ENCODE results near the gene CFAP90.

The CFAP90 gene

GRCh38 chr5:7850395-7851239, at the start of gene CFAP90:
Gene CFAP90 (minus strand): TSS chr5:7851133. CDS start chr5:7851021, 112 bp downstream.
- no peak for DNase-seq (ENCODE audit: extremely low read depth, low read depth)
- TF ChIP-seq CTCF (IDR thresholded peaks at IDR 0.05; ENCODE audit: low read depth, low read length) = peak; percentile 34

- DNase-seq (ENCODE audit: extremely low read depth, low read depth) = no peak
- peak; percentile 25 for TF ChIP-seq CTCF (IDR thresholded peaks at IDR 0.05; ENCODE audit: low read depth, low read length)
Observed at GRCh38 chr5:7897014-7897600, 46.2 kb upstream of the CFAP90 start.

GRCh38 chr5:7894860-7895259, 43.9 kb upstream of the CFAP90 start:
- DNase-seq (ENCODE audit: extremely low read depth, low read depth) = no peak
- TF ChIP-seq CTCF (IDR thresholded peaks at IDR 0.05; ENCODE audit: low read depth, low read length) = no peak

- no peak for TF ChIP-seq CTCF (IDR thresholded peaks at IDR 0.05; ENCODE audit: low read depth, low read length)
- no peak for DNase-seq (ENCODE audit: extremely low read depth, low read depth)
Observed at GRCh38 chr5:7894439-7894838, 43.5 kb upstream of the CFAP90 start.

GRCh38 chr5:7888901-7889300, 38.0 kb upstream of the CFAP90 start:
- DNase-seq (ENCODE audit: extremely low read depth, low read depth) = no peak
- TF ChIP-seq CTCF (IDR thresholded peaks at IDR 0.05; ENCODE audit: low read depth, low read length) = no peak

GRCh38 chr5:7886849-7887475, 36.0 kb upstream of the CFAP90 start:
- TF ChIP-seq CTCF (IDR thresholded peaks at IDR 0.05; ENCODE audit: low read depth, low read length) = peak; percentile 45
- DNase-seq (ENCODE audit: extremely low read depth, low read depth) = peak; percentile 16
